Measurements from ENCODE around the gene GRIP2. TPM values are rescaled to one million over a fixed set of nuclear protein-coding genes. Genes with fewer than 3 reads are reported as not detected.

The GRIP2 gene
- total RNA-seq, 1 donor from 2014 or later: 0.52 TPM

DNA sequence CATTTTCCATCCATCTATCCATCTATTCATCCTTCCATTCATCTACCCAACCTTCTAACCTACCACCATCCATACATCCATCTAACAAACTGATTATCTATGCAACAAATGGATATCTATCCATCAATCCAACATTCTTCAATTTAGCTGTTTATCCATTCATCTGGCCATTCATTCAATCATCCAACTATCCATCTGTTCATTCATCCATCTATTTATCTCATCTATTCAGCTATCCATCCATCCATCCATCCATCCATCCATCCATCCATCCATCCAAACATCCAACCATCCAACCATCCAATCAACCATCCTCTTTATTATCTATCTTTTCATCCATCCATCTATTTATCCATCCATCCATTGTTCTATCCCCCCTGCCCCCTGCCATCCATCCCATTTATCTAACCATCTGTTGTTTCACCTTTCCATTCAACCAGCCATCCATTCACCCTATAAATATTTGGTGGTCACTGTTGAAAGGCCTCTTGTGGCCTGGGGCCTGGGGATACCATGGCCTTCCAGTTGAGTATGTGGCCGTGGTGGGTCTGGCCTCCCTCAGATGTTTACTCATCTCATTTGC, 93.1 kb downstream of the GRIP2 start:
- H3K4me1 ChIP-seq: peaks cover 7% of the 10 kb centered on the region
- no peak for ATAC-seq
- DNase-seq: no peak
- H3K27me3 ChIP-seq: no peaks in the 10 kb centered on the region
- TF ChIP-seq, protein P1, sequence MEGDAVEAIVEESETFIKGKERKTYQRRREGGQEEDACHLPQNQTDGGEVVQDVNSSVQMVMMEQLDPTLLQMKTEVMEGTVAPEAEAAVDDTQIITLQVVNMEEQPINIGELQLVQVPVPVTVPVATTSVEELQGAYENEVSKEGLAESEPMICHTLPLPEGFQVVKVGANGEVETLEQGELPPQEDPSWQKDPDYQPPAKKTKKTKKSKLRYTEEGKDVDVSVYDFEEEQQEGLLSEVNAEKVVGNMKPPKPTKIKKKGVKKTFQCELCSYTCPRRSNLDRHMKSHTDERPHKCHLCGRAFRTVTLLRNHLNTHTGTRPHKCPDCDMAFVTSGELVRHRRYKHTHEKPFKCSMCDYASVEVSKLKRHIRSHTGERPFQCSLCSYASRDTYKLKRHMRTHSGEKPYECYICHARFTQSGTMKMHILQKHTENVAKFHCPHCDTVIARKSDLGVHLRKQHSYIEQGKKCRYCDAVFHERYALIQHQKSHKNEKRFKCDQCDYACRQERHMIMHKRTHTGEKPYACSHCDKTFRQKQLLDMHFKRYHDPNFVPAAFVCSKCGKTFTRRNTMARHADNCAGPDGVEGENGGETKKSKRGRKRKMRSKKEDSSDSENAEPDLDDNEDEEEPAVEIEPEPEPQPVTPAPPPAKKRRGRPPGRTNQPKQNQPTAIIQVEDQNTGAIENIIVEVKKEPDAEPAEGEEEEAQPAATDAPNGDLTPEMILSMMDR (IDR thresholded peaks at IDR 0.05): no peak
- H3K36me3 ChIP-seq: peaks cover 63% of the 10 kb centered on the region
- intact Hi-C loops (cut with DNase I): no loop called here
- H3K27ac ChIP-seq: no peak overlapping the region
- H3K9me3 ChIP-seq: no peaks in the 10 kb centered on the region
- H3K4me3 ChIP-seq: no peak overlapping the region

DNA sequence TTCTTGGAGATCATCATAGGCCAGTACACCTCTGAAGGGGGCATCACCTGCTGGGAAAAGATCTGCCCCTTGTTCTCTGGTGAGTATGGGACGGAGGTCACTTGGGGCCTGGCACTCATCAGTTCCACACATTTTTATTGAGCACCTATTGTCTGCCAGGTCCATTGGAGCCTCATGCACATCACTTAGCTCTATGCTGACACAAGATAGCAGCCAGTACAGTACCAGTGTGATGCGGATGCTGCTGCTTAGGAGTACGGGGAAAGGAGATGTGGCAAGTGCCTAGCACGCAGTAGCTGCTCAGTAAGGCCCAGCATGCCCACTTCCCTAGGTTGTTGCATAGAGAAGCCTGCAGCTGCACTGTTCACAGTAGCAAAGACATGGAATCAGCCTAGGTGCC, 94.4 kb downstream of the GRIP2 start:
- H3K27ac ChIP-seq: no peak overlapping the region
- peaks cover 12% of the 10 kb centered on the region for H3K4me1 ChIP-seq
- peaks cover 53% of the 10 kb centered on the region for H3K36me3 ChIP-seq
- TF ChIP-seq, protein P1 (IDR thresholded peaks at IDR 0.05): no peak
- no peaks in the 10 kb centered on the region for H3K9me3 ChIP-seq
- ATAC-seq (no peak), DNase-seq (no peak)
- intact Hi-C loops (cut with DNase I): no loop called here
- H3K4me3 ChIP-seq: no peak overlapping the region
- H3K27me3 ChIP-seq: no peaks in the 10 kb centered on the region

GRCh38 chr3:14444380-14444779, 95.8 kb downstream of the GRIP2 start:
- Histone ChIP-seq H3K4me1 (peaks cover 26% of the 10 kb centered on the region), H3K36me3 (peaks cover 40% of the 10 kb centered on the region), H3K9me3 (no peaks in the 10 kb centered on the region), H3K27me3 (no peaks in the 10 kb centered on the region), H3K4me3 (no peak overlapping the region), H3K27ac (no peak overlapping the region)
- intact Hi-C loops (cut with DNase I): no loop called here
- TF ChIP-seq, protein P1 (IDR thresholded peaks at IDR 0.05): no peak
- no peak for ATAC-seq
- no peak for DNase-seq

DNA sequence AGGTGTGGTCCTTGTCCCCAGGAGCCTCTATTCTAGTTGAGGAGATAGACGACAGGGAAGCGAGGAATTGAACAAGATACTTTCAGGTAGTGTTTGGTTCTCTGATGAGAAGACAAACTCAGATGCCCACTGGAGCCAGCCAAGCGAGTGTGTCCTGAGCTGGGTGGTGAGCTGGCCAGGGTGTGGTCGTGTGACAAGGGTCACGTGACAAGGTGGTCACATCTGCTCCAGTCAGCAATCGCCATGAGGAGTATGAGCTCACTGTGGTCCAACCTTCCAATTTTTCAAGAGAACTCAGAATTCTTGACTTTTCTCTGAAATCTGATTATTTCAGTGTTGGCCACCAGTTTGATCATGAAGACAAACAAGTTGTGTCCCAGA, 98.2 kb downstream of the GRIP2 start:
- DNase-seq: no peak
- no peaks in the 10 kb centered on the region for H3K9me3 ChIP-seq
- H3K27me3 ChIP-seq: no peaks in the 10 kb centered on the region
- TF ChIP-seq, protein P1 (IDR thresholded peaks at IDR 0.05): no peak
- H3K4me1 ChIP-seq: peaks cover 45% of the 10 kb centered on the region
- peak overlapping the region; percentile 3 for H3K27ac ChIP-seq
- H3K36me3 ChIP-seq: peaks cover 17% of the 10 kb centered on the region
- no peak overlapping the region for H3K4me3 ChIP-seq
- ATAC-seq: peak; percentile 32
- intact Hi-C loops (cut with DNase I): no loop called here

DNA sequence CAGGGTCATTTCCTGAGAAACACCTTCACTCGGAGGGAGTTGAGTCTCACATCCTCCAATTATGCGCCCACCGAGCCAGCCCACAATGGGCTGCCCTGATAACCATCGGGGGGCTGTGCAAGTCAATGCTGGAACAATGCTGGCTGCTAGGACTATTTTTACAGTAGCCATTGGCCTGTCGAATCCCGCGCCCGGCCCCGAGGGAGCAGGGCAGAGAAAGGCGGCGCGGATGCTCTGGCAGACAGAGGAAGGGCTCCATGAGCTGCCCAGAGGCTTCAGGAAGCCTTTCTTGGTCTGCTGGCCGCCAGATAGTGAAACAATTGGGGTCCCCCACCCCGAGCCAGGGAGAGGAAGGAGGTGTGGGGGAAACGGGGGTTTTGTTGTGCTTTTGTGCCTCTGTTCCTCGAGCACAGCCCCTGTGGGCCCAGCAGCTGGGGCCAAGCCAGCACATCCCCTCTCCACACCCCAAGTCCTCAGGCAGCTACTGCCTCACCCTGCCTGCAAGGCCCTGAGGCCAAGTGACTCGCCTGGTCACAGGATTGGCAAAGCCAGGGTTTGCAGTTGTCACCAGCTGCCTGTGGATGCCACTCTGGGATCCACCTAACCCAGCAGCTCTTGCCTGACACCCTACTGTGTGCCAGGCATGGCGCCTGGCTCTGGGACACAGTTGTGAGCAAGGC, 98.8 kb downstream of the GRIP2 start:
- Histone ChIP-seq H3K4me1 (peaks cover 50% of the 10 kb centered on the region), H3K9me3 (no peaks in the 10 kb centered on the region), H3K27me3 (no peaks in the 10 kb centered on the region), H3K27ac (peak overlapping the region; percentile 3), H3K4me3 (no peak overlapping the region), H3K36me3 (peaks cover 12% of the 10 kb centered on the region)
- intact Hi-C loops (cut with DNase I): no loop called here
- DNase-seq (no peak), ATAC-seq (no peak)
- TF ChIP-seq, protein P1 (IDR thresholded peaks at IDR 0.05): no peak
